NCI-H1048 (cell line): ENCODE results near the gene NCF4.

Source experiments
- DNase-seq: peaks from one replicate; lab custom pipeline; 2025; lab: John Stamatoyannopoulos, UW

NCF4 gene

GRCh38 chr22:36838119-36839030 lies 22.4 kb upstream of the NCF4 start:
- DNase-seq: no peak

DNA sequence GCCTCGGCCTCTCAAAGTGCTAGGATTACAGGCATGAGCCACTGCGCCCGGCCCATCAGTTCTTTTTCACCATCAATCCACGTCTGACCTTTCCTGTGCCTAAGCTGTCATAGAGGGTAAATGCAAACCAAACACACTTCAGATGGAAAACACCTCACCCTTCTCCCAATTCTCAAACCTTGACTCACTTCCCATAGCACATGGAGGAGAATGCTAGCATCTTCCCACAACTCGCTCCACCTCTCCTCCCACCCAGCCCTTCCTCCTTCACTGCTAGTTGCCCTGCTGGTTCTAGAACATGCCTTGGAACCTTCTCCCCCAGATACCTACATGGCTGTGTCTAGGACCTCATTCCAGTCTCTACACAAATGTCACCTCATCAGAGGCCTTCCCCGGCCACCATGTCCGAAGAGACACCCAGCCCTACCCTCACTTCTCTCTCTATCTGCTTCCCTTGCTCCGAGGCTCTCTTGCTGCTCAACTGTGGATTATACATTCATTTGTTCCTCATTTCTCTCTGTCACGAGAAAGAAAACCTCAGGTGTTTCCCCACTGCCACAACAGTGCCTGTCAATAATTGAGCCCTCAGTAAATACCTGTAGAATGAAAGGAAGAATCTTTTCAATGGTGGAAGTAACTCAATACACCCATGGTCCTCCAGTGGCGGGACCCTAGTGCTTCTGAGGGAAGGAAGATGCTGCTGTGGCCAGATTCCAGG lies 21.3 kb upstream of the NCF4 start:
- no peak for DNase-seq

DNA sequence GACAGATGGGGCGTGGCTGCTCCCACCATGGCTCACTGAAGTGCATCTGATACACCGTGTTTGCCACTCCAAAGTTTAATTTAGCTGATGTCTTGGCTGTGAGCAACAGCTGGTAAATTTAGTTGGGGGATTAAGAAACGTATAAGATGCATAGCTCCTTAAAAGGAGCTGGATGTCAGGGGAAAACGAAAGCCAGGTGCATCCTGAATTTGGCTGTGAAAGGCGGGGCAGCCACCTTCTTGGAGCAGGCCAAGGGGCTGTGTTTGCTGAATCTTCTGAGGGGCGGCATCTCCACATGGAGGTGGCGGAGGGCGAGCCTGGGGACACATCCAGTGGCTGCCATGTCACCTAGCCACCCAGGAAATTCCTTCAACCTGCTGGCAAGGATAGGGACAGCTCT lies 20.7 kb upstream of the NCF4 start:
- DNase-seq: no peak

DNA sequence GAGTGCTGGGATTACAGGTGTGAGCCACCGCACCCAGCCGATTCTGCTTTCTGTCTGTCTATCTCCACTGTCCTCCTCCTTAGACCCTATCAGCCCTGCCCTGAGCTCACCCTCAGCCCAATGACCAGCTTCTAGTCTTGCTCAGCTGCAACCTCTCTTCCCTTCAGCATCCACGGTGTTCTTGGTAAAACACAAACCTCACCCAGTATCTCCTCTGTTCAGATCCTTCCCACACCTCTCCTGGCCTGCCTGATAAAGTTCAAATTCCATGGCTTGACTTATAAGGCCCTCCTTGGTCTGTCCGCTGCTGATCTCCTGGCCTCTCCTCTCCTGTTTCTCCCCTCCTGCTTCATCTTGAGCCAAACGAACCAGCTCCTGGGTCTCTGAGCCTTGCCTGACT lies 14.5 kb upstream of the NCF4 start:
- no peak for DNase-seq

DNA sequence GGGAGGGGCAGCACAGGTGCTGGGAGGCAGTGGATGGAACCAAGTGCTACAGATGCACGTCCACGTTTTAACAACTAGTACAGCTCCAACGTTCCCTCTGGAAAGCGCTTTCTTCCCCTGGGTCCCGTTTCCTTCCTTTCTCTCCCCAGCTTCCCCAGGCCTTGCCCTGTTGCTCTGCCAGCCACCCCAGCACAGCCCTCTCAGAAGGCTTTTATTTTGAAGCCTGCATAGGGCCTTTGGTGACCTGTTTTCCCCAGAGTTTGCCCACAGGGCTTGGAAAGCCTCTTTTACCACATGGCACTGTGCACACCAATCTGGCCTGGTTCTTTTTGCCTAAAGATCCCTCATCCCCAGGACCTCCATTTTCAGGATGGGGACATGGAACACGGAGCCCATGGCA lies 13.9 kb upstream of the NCF4 start:
- DNase-seq: no peak

- no peak for DNase-seq
These were observed 10.8 kb upstream of the NCF4 start for GRCh38 chr22:36850056-36850455.

DNA sequence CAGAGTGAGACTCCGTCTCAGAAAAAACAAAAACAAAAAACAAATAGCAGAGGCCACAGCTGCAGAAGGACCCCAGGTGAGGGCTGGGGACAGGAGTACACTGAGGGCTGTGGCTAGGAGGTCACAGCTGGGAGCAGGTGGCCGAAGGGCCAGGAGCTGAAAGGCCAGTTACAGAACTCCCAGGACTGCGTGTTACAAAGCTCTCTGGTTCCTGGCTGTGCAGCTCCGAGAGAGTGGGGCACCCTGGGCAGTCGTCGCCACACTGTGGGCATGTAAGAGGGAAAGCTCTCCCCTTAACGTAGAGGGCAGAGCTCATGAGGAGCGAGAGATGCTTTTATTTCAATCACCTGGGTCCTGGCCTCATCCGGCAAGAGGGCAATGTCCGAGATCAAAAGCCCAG lies 10.1 kb upstream of the NCF4 start:
- DNase-seq: no peak

DNA sequence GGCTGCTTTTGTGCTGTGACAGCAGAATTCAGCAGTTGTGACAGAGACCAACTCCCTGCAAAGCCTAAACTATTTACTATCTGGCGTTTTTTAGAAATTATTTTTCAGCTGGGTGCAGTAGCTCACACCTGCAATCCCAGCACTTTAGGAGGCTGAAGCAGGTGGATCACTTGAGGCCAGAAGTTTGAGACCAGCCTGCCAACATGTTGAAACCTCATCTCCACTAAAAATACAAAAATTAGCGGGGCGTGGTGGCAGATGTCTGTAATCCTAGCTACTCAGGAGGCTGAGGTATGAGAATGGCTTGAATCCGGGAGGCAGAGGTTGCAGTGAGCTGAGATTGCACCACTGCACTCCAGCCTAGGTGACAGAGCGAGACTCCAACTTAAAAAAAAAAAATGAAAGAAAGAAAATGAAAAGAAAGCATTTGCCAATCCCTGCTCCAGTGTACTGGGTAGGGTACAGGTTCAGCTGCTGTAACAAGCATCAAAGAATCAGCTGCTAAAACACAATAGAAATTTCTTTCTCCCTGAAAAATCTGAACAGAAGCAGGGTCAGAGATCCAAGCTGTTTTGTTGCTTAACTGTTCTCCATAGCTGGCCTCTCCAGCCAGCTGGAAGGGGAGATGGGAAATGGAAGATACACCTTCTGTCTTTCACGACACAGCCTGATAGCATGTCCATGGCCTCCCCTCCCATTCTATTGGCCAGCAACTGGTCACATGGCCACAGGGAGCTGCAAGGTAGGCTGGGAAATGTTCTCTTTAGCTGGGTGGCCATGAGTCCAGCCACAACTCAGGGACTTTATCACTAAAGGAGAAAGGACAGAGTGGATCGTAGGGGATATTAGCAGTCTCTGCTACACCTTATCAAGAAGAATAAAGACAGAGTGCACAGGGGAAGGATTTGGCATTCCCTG lies 8.5 kb upstream of the NCF4 start:
- no peak for DNase-seq

DNA sequence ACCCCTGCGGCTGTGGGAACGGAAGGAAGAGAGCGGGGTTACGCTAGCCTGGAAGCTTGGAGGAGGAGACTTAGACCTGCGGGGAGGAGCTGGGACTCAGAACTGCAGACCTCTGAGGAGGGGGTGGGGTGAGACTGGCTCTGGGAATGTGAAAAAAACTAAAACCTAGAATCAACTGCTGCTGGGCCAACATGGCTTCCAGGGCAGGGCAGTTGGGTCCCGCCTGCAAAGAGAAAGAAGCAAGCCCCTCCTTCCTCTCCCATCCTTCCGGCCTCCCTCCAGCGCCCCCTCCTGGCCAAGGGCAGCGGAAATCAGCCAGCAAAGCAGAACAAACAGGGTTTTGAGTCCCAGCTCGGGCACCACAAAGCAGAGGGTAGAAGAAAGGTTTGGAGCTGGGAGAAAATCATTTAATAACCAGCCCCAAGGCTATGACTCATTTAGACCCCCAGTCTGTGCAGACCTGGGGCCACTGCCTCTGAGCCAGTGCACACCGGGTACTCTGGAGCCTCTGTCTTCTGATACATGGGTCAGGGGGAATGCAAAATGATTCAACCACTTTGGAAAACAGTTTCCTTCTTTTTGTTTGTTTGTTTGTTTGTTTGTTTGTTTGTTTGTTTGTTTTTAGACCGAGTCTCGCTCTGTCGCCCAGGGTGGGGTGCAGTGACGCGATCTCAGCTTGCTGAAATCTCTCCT lies 7.3 kb upstream of the NCF4 start:
- DNase-seq: no peak

GRCh38 chr22:36855478-36855877 lies 5.3 kb upstream of the NCF4 start:
- no peak for DNase-seq

DNA sequence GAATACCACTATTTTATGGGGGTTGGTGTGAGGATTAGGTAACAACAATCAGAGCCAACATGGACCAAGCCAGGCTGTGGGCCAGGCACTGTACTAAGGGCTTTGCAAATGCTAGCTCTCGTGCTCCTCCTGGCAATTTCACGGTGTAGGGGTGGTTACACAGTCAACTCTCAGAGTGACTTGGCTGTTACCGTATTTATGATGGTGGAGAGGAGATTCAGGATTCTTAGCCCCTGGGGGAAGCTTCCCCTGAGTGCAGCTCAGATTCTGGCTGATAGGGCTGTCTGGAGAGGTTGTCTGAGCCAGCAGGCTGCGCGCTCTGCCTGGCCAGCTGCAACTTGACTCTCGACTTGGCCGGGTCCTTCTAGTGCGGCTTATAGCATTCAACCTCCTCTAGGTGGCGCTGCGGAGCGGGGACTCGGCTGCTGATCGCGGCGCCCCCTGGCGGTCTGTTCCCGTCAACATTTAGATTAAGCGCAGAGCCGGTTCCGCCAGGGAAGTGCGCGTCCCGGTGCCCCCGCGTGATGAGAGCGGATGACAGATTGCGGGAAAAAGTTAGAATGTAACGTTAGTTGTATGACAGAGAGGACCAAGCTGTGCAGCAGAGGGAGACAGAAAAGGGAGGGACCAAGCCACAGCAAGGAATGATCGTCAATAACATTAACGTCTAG lies 4.5 kb upstream of the NCF4 start:
- DNase-seq: peak; percentile 67

DNA sequence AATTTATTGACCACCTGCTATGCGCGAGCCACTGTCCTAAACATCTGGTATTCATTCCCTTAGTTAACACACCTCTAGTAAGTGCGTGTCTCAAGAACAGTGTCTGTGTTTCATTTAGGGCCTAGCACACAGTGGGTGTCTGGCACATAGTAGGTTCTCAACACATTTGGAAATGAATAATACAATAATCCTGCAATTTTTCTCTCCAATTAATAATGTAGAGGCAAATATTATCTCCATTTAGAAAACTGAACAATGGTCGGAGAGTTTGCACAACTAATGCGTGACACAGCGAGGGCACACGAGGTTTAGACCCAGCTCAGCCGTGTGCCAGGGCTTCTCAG lies 4.0 kb upstream of the NCF4 start:
- DNase-seq: no peak

DNA sequence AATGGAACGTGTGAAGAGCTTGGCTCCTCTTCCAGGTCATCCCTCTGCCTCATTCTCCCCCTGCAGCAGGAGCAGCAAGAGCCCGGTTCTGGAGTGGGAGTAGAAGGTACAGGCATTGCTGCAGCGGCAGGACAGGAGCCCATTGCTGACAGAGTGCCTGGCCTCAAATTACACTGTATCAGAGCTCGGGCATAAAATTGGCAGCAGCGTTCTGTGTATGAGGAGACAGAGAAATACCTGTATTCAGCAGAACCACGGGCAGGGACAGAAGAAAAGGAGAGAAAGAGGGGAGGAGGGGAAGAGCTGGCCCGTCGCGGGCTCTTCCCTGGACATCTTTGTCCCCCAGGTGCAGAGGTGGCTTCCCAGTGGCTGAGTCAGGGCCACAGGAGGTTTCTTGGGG lies 2.6 kb upstream of the NCF4 start:
- DNase-seq: no peak

GRCh38 chr22:36858966-36859365 lies 1.8 kb upstream of the NCF4 start:
- DNase-seq: no peak

DNA sequence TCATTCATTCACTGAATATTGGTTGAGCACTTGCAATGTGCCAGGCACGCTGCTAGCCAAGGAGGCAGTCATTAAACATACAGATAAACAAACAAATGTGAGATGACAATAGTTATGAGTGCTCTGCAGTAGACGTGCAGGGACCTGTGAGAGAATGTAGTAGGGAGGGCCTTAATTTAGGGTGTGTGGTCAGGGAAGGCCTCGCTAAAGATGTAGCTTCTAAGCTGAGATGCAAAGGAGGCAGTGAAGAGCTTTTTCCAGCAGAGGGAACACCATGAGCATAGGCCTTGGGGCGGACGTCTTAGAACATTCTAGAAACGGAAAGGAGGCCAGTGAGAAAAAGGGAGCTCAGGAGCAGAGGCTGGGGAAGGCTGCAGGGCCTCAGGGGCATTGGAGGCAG lies 789 bp upstream of the NCF4 start:
- DNase-seq: no peak

DNA sequence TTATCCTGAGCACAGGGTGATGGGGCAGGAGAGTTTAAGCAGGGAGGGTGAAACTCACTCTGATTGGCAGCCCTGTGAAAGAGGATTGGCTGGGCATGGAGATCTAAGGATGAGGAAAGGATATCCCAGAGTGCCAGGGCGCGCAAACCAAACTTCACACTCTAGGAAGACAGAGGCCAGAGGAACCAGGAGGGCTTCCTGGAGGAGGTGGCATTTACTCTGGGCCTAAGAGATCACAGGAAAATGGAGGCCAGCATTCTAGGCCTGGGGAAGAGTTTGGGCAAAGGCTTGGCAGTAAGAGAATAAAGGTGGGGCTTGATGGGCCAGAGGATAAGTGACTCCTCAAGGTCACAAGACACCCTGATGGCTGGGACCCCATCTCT lies 377 bp upstream of the NCF4 start:
- DNase-seq: no peak

DNA sequence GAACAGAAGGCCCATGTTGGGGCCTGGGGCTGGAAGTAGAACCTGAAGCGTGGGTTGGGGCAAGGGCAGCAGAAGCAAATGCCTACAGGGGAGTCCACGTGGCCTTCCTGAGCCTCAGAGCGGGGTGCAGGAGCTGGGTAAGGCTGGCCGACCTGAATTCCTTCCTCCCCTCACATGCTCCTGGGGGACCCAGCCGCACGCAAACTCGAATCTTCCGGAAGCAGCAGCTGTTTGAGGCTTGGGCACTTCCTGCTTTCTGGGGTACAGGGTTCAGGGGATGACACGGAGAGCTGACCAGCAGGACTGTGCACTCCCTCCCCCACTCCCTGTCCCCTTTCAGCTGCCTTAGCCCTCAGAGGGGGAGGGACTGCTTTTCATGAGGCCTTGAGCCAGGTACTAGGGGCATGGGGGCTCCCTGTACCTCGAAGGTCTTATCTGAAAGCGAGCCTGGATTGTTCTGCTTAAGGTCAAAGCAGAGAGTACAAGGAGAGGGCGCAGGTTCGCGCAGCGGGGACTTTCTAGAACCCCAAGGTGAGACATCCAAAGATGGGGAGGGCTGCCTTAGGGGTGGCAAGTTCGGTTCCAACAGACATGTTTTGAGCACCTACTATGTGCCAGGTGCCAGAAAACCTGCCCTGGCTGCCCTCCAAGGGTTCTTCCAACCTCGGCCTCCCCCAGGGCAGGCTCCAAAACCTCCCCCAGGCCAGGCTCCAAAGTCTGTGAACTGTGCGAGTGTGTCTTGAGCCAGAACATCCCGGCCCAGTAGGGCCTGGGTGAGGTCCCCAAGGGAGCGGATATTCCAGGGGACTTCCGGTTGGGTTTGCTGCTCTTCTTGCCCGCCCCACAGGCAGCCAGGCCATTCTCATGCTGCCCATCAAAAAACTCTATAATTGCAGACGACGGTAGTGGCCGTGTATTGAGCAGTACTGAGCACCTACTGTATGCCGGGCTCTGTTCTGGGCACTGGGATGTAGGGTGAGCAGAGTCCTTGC lies 1.7 kb downstream of the NCF4 start:
- no peak for DNase-seq

DNA sequence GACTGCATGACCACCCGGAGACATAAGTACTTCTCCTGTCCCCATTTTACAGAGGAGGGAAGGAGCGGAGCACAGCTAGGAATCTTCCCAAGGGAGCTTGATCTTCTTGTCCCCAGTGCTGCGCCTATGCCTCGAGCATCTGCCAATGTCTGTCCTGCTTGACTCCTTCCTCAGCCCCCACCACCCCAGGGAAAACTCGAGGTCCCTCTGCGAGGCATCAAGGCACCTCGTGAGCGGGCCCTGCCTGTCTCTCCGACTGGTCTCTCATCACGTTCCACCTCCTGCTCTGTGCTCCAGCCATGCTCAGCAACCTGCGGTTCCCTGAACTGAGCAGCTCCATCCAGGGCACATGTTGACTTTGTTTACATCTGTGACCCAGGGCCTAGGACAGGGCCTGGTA lies 2.5 kb downstream of the NCF4 start:
- DNase-seq: no peak

GRCh38 chr22:36863979-36864378 lies 3.2 kb downstream of the NCF4 start:
- DNase-seq: no peak
